Gastroesophageal sphincter (tissue), 4 donors: ENCODE results near the gene PCSK2. TPM values are rescaled to one million over a fixed set of nuclear protein-coding genes. Genes with fewer than 3 reads are reported as not detected.

Experiments
- ATAC-seq: fragments of 150-250 bp; one replicate; pipeline ENCODE4 v1.9.1; 2016; ENCODE audit warnings: mild to moderate bottlenecking, moderate library complexity
- H3K27ac ChIP-seq, 4 donors: fragments of 200-600 bp; sonication (generic) in 3 of 4; 1 replicate in 3 of 4; 2 replicates in 1 of 4; pipeline ENCODE4 v1.5.1; 2016 to 2019
- H3K27me3 ChIP-seq: fragments of 200-600 bp; sonication (generic); one replicate; pipeline ENCODE4 v1.5.1; 2019
- H3K36me3 ChIP-seq, 2 donors: fragments of 200-600 bp; sonication (generic); one replicate each; pipeline ENCODE4 v1.5.1; 2019; ENCODE audit warnings: control low read depth in 1 of 2
- H3K4me1 ChIP-seq, 3 donors: fragments of 200-600 bp; sonication (generic); 1 replicate in 2 of 3; 2 replicates in 1 of 3; pipeline ENCODE4 v1.5.1; 2016 to 2019; ENCODE audit warnings: control low read depth in 2 of 3
- H3K4me3 ChIP-seq, 2 donors: fragments of 200-600 bp; sonication (generic); one replicate each; pipeline ENCODE4 v1.5.1; 2019; ENCODE audit warnings: mild to moderate bottlenecking in 1 of 2, moderate library complexity in 1 of 2
- H3K9me3 ChIP-seq, 3 donors: fragments of 200-600 bp; sonication (generic); one replicate each; pipeline ENCODE4 v1.5.1; 2017 to 2019; ENCODE audit warnings: control low read depth in 2 of 3
- CTCF ChIP-seq, 4 experiments: fragments of 200-600 bp in 2 of 4; fragments of 450-650 bp in 2 of 4; sonication (generic) in 1 of 4; IDR thresholded peaks; one replicate each; pipeline ENCODE4 v1.5.1; 2017 to 2019; ENCODE audit warnings: antibody characterized with exemption in 4 of 4, mild to moderate bottlenecking in 2 of 4, moderate library complexity in 2 of 4
- EP300 ChIP-seq: sonication (generic); formaldehyde crosslinking; IDR thresholded peaks from one replicate; pipeline ENCODE4 v1.6.1; 2017; ENCODE audit warnings: antibody characterized with exemption, mild to moderate bottlenecking
- POLR2A ChIP-seq, 2 donors: fragments of 450-650 bp; IDR thresholded peaks; one replicate each; pipeline ENCODE4 v1.6.1; 2017; ENCODE audit warnings: antibody characterized with exemption in 2 of 2, mild to moderate bottlenecking in 2 of 2, moderate library complexity in 1 of 2
- POLR2AphosphoS5 ChIP-seq: sonication (generic); formaldehyde crosslinking; IDR thresholded peaks from one replicate; pipeline ENCODE4 v1.6.1; 2017; ENCODE audit warnings: antibody characterized with exemption
- WGBS, 2 donors: methylation state at CpG; one replicate each; pipeline ENCODE4 v1.1.5; 2018; ENCODE audit warnings: low coverage in 1 of 2; 5-methylcytosine and 5-hydroxymethylcytosine counted together
- total RNA-seq, 4 donors: library from RNA; depleted of rRNA; stranded (reverse); fragments of >200 nt; gene quantifications; one replicate each; pipeline ENCODE4 v1.1.0, GENCODE V29; 2016

Gene PCSK2
- total RNA-seq, 4 donors from 2014 or later = 1.6 to 8.5 (median 4.5) TPM

GRCh38 chr20:17442588-17442987, 215.7 kb downstream of the PCSK2 start:
- TF ChIP-seq POLR2AphosphoS5 = no peak
- no peak for TF ChIP-seq CTCF (IDR thresholded peaks at IDR 0.05)
- no peak for TF ChIP-seq POLR2A (IDR thresholded peaks at IDR 0.05)
- TF ChIP-seq EP300 = no peak
- no peak for ATAC-seq
- H3K4me1 ChIP-seq = no peaks in the 10 kb centered on the region
- H3K27ac ChIP-seq = no peak overlapping the region
- H3K36me3 ChIP-seq = no peaks in the 10 kb centered on the region
- H3K9me3 ChIP-seq = peaks cover 0 to 5% (median 0%) of the 10 kb centered on the region in 3 donors
- H3K27me3 ChIP-seq = peaks cover 47% of the 10 kb centered on the region
- no peak overlapping the region for H3K4me3 ChIP-seq
- WGBS, 2 donors = 37 to 42% methylated on average over 7 to 8 of the region's 8 CpGs

DNA sequence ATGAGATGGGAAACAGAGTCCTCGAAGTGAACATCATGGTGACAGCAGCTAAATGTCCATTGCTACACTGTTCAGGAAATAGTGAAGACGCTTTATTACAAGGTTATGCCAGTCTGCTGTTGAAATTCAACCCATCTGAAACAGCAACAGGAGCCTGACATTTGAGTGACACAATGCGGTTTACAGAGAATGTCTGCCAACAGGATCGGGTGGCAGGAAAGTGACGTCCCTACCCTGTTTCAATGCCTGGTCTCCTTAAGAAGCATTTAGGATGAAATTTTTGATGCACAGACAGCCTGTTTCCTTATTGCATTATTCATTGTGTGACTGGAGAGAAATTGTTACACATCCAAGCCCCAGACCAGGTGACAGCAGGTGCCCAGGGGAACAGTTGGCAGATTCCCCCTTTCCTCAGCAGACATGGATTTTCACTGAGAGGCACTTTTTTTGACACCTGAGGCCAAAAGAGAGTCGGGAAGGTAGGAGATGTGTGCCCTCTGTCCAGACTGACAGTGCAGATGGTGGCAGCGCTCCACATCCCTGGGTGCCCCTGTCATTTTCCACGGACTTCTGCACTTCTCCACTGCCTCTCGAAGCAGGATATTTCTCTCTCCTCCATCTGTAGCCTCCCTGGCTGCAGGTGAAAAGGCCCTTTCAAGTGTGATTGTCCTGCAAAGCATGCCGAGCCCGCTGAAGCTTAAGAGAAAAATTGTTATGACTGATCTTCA, 216.5 kb downstream of the PCSK2 start:
- Histone ChIP-seq H3K36me3 (no peaks in the 10 kb centered on the region), H3K4me1 (no peaks in the 10 kb centered on the region), H3K27me3 (peaks cover 47% of the 10 kb centered on the region), H3K9me3 (peaks cover 0 to 5% (median 0%) of the 10 kb centered on the region in 3 donors), H3K27ac (no peak overlapping the region), H3K4me3 (no peak overlapping the region)
- 68 to 77% methylated on average over 9 to 11 of the region's 11 CpGs for WGBS, 2 donors
- no peak for ATAC-seq
- no peak for TF ChIP-seq CTCF (IDR thresholded peaks at IDR 0.05)
- TF ChIP-seq POLR2AphosphoS5 = no peak
- TF ChIP-seq POLR2A (IDR thresholded peaks at IDR 0.05) = no peak
- no peak for TF ChIP-seq EP300

DNA sequence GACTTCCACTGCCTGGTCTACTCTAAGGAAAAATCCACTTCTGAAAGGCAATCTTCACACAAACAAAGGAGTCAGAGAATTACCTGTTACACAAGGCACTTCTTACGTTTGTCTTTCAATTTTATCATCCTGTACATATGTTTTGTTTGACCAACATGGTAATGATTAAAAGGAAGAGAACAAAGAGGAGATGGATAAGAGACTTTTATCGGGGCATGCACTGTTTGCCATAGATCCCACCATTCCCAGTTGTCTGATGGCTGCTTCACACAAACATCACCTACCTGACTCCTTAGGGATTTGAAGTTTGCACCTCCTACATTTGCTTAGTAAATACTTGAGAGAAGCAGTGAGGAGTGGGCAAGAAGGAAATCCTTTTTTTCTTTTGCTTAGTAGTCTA, 217.3 kb downstream of the PCSK2 start:
- Histone ChIP-seq H3K27ac (no peak overlapping the region), H3K4me1 (no peaks in the 10 kb centered on the region), H3K36me3 (no peaks in the 10 kb centered on the region), H3K4me3 (no peak overlapping the region), H3K9me3 (peaks cover 0 to 5% (median 0%) of the 10 kb centered on the region in 3 donors), H3K27me3 (peaks cover 41% of the 10 kb centered on the region)
- TF ChIP-seq POLR2AphosphoS5 = no peak
- TF ChIP-seq EP300 = no peak
- no peak for TF ChIP-seq POLR2A (IDR thresholded peaks at IDR 0.05)
- TF ChIP-seq CTCF (IDR thresholded peaks at IDR 0.05) = no peak
- no peak for ATAC-seq
- WGBS, 2 donors = 42 to 47% methylated on average over 2 of the region's 2 CpGs

DNA sequence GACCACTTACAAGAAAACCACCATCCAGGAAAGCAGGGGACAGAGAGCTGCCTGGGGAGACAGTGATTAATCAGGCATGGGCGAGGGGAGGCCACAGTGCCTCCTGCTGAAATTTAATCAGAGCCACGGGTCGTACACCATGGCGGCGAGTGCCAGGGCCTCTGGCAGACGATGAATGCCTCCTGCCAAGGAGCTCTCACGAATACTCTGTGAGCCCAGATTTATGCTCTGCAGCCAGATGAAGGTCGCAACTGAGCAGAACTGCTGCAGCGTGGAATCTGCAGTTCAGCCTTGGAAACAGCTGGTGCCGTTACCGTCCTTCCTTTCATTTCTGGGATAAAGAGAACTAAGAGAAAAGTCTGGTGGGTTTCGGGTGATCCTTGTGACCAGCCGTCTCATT, 218.7 kb downstream of the PCSK2 start:
- ATAC-seq = no peak
- TF ChIP-seq POLR2A (IDR thresholded peaks at IDR 0.05) (no peak), POLR2AphosphoS5 (no peak), CTCF (IDR thresholded peaks at IDR 0.05) (no peak), EP300 (no peak)
- H3K4me3 ChIP-seq = no peak overlapping the region
- no peak overlapping the region for H3K27ac ChIP-seq
- H3K4me1 ChIP-seq = no peaks in the 10 kb centered on the region
- H3K9me3 ChIP-seq = peaks cover 0 to 5% (median 0%) of the 10 kb centered on the region in 3 donors
- H3K36me3 ChIP-seq = no peaks in the 10 kb centered on the region
- H3K27me3 ChIP-seq = peaks cover 33% of the 10 kb centered on the region
- WGBS, 2 donors = 42 to 56% methylated on average over 6 to 10 of the region's 13 CpGs

- Histone ChIP-seq H3K4me3 (no peak overlapping the region), H3K9me3 (peaks cover 0 to 5% (median 0%) of the 10 kb centered on the region in 3 donors), H3K36me3 (no peaks in the 10 kb centered on the region), H3K27me3 (peaks cover 33% of the 10 kb centered on the region), H3K27ac (no peak overlapping the region), H3K4me1 (no peaks in the 10 kb centered on the region)
- no peak for TF ChIP-seq EP300
- TF ChIP-seq POLR2A (IDR thresholded peaks at IDR 0.05) = no peak
- TF ChIP-seq CTCF (IDR thresholded peaks at IDR 0.05) = no peak
- no peak for TF ChIP-seq POLR2AphosphoS5
- ATAC-seq = no peak
- WGBS, 2 donors = 60 to 72% methylated on average over 3 to 5 of the region's 5 CpGs
Observed at GRCh38 chr20:17446171-17446570, 219.3 kb downstream of the PCSK2 start.
